HepG2 (cell line): ENCODE data around the gene RBCK1. TPM values are rescaled to one million over a fixed set of nuclear protein-coding genes. Genes with fewer than 3 reads are reported as not detected.

Source experiments
- ATAC-seq: fragments of 200-7000 bp; cut with Tn5 transposase; 3 replicates; pipeline ENCODE4 v1.9.1; 2020; ENCODE audit warnings: mild to moderate bottlenecking, moderate library complexity
- BruUV-seq: library from RNA; stranded (reverse); fragments of 400-500 nt; replicated peaks from 2 replicates; lab custom pipeline; 2021; lab: Mats Ljungman, UMichigan
- CTCF ChIA-PET: fragments of 300-600 bp; formaldehyde crosslinking; extraction: SDS; loops from one replicate; lab custom pipeline; 2021; ENCODE audit warnings: low total read pairs, inconsistent platforms, low intra/inter-chr PET ratio; lab: Yijun Ruan, JAX
- POLR2A ChIA-PET: fragments of 350-600 bp; sonication (Branson Sonifier 250); formaldehyde crosslinking; loops from one replicate; lab custom pipeline; 2020; ENCODE audit warnings: antibody characterized with exemption, inconsistent platforms; lab: Yijun Ruan, JAX
- DNase-seq: peaks from one replicate; pipeline ENCODE4 v3.0.0-alpha.2; 2015; ENCODE audit warnings: low spot score
- FAIRE-seq: peaks from 3 replicates; lab custom pipeline; 2011; peaks lifted over from hg19 to GRCh38; lab: Jason Lieb, UNC
- H2AFZ ChIP-seq: one replicate; pipeline ENCODE4 v1.6.1; 2011; ENCODE audit warnings: low read length, inconsistent platforms
- H3K27ac ChIP-seq: fragments of 300-600 bp; 3 replicates; pipeline ENCODE4 v1.8.0; 2011; ENCODE audit warnings: mixed run types, mild to moderate bottlenecking, mixed read lengths, low read length, inconsistent platforms; ENCODE audit not compliant: insufficient read depth; ENCODE audit errors: extremely low read length
- H3K27me3 ChIP-seq, 2 experiments: fragments of 200-600 bp in 1 of 2; 2 replicates in 1 of 2; 3 replicates in 1 of 2; pipeline versions ENCODE4 v1.6.0 to v1.8.0; 2011; ENCODE audit warnings: low read length in 2 of 2, mild to moderate bottlenecking in 2 of 2, moderate library complexity in 2 of 2, inconsistent platforms in 1 of 2; ENCODE audit not compliant: insufficient read depth in 2 of 2, control insufficient read depth in 1 of 2
- H3K36me3 ChIP-seq, 2 experiments: fragments of 200-600 bp in 1 of 2; replicated peaks in 1 of 2; 2 replicates in 1 of 2; 3 replicates in 1 of 2; pipeline versions ENCODE4 v1.5.1 to v1.8.0; 2011; ENCODE audit warnings: low read length in 2 of 2, inconsistent platforms in 1 of 2; ENCODE audit not compliant: insufficient read depth in 2 of 2, control insufficient read depth in 1 of 2
- H3K4me1 ChIP-seq: 2 replicates; pipeline ENCODE4 v1.5.1; 2012; ENCODE audit warnings: low read length, inconsistent platforms; ENCODE audit not compliant: insufficient read depth
- H3K4me2 ChIP-seq: 2 replicates; pipeline ENCODE4 v1.6.0; 2011; ENCODE audit warnings: low read depth, low read length, inconsistent platforms
- H3K4me3 ChIP-seq, 3 experiments: fragments of 200-600 bp in 1 of 3; sonication (generic), shearing (Covaris generic) in 1 of 3; replicated peaks in 1 of 3; 2 replicates each; pipeline ENCODE4 v1.5.1; 2011 to 2016; ENCODE audit warnings: low read length in 3 of 3, inconsistent platforms in 2 of 3, low read depth in 2 of 3, mild to moderate bottlenecking in 2 of 3, control low read depth in 1 of 3, mixed read lengths in 1 of 3; ENCODE audit not compliant: insufficient read depth in 1 of 3
- H3K79me2 ChIP-seq: one replicate; pipeline ENCODE4 v1.6.1; 2011; ENCODE audit warnings: low read length, inconsistent platforms; ENCODE audit not compliant: insufficient read depth
- H3K9ac ChIP-seq: 2 replicates; pipeline ENCODE4 v1.6.0; 2011; ENCODE audit warnings: mild to moderate bottlenecking, low read depth, low read length, inconsistent platforms; ENCODE audit not compliant: insufficient read depth
- H3K9me3 ChIP-seq: 2 replicates; pipeline ENCODE4 v1.5.1; 2012; ENCODE audit warnings: mild to moderate bottlenecking, low read length
- H4K20me1 ChIP-seq: 2 replicates; pipeline ENCODE4 v1.6.0; 2011; ENCODE audit warnings: inconsistent platforms, mild to moderate bottlenecking, low read length, moderate library complexity; ENCODE audit not compliant: insufficient read depth
- ARID5B ChIP-seq: IDR thresholded peaks from 2 replicates; pipeline ENCODE4 v1.4.0; 2020; ENCODE audit warnings: mild to moderate bottlenecking, missing genetic modification reagents
- MED13 ChIP-seq: sonication (generic); formaldehyde crosslinking; IDR thresholded peaks from 2 replicates; pipeline ENCODE4 v1.5.0; 2020; ENCODE audit warnings: missing genetic modification reagents
- NKX3-1 ChIP-seq: sonication (generic); formaldehyde crosslinking; IDR thresholded peaks from 2 replicates; pipeline ENCODE4 v1.5.0; 2020; ENCODE audit warnings: missing genetic modification reagents
- SMAD3 ChIP-seq: sonication (generic); formaldehyde crosslinking; IDR thresholded peaks from 2 replicates; pipeline ENCODE4 v1.4.0; 2020; ENCODE audit warnings: missing genetic modification reagents
- ZKSCAN1 ChIP-seq: fragments of 150-350 bp; IDR thresholded peaks from 2 replicates; pipeline ENCODE4 v1.6.1; 2014; ENCODE audit warnings: low read length
- ZMAT5 ChIP-seq: sonication (generic); formaldehyde crosslinking; IDR thresholded peaks from 2 replicates; pipeline ENCODE4 v1.5.0; 2020; ENCODE audit warnings: mild to moderate bottlenecking, low read depth, missing genetic modification reagents, borderline replicate concordance
- ZMYM4 ChIP-seq: sonication (generic); formaldehyde crosslinking; IDR thresholded peaks from 2 replicates; pipeline ENCODE4 v1.8.1; 2023; ENCODE audit warnings: mild to moderate bottlenecking, missing genetic modification reagents
- ZNF253 ChIP-seq: sonication (generic); formaldehyde crosslinking; IDR thresholded peaks from 2 replicates; pipeline ENCODE4 v1.8.0; 2022; ENCODE audit warnings: mild to moderate bottlenecking, missing genetic modification reagents, borderline replicate concordance
- ZNF343 ChIP-seq: sonication (generic); formaldehyde crosslinking; IDR thresholded peaks from 2 replicates; pipeline ENCODE4 v1.4.0; 2020; ENCODE audit warnings: mild to moderate bottlenecking, missing genetic modification reagents
- ZNF839 ChIP-seq: sonication (generic); formaldehyde crosslinking; IDR thresholded peaks from 2 replicates; pipeline ENCODE4 v1.4.0; 2020; ENCODE audit warnings: missing genetic modification reagents, mild to moderate bottlenecking, borderline replicate concordance
- WGBS: methylation state at CpG from one replicate; pipeline ENCODE4 v1.1.6; 2017; ENCODE audit warnings: low lambda C conversion rate; 5-methylcytosine and 5-hydroxymethylcytosine counted together
- in situ Hi-C: cut with HindIII; loops from 2 replicates; pipeline ENCODE4 v1.10.0; 2017; ENCODE audit warnings: low pct_unique_long_range_greater_than_20kb; ENCODE audit not compliant: extremely low pct_ligation_motif_present
- intact Hi-C: fragments of 100-400 bp; cut with micrococcal nuclease; formaldehyde crosslinking; loops from one replicate; pipeline ENCODE4 v1.10.0; 2022; ENCODE audit not compliant: unreplicated experiment
- polyA plus RNA-seq, 8 experiments: library from polyadenylated mRNA; depleted of rRNA in 3 of 8; stranded (reverse) in 7 of 8; unstranded in 1 of 8; fragments of >200 nt; fragmentation: Illumina TruSeq in 4 of 8; extraction: Trizol in 4 of 8; gene quantifications; 2 replicates each; pipeline versions ENCODE4 v1.2.1 to v1.2.3, GENCODE V29; 2011 to 2016; ENCODE audit warnings: low read depth in 4 of 8, missing spikeins in 1 of 8, mixed read lengths in 1 of 8; ENCODE audit not compliant: insufficient read depth in 1 of 8
- total RNA-seq, 5 experiments: library from RNA; depleted of rRNA; stranded (reverse); fragments of >200 nt; fragmentation: Illumina TruSeq; extraction: Trizol; gene quantifications; 2 replicates each; pipeline ENCODE4 v1.2.3, GENCODE V29; 2016; ENCODE audit warnings: low read depth in 1 of 5
- TF ChIP-seq, protein P1 (sequence below): sonication (generic); formaldehyde crosslinking; IDR thresholded peaks from 2 replicates; pipeline ENCODE4; 2020; ENCODE audit warnings: missing genetic modification reagents, mild to moderate bottlenecking, borderline replicate concordance
- TF ChIP-seq, protein P2 (sequence below): IDR thresholded peaks from 2 replicates; pipeline ENCODE4 v1.6.1; 2016; ENCODE audit warnings: mild to moderate bottlenecking, missing biosample characterization, missing genetic modification reagents
- TF ChIP-seq, protein P3 (sequence below): sonication (generic); formaldehyde crosslinking; IDR thresholded peaks from 2 replicates; pipeline ENCODE4 v1.5.0; 2020; ENCODE audit warnings: missing genetic modification reagents

Gene RBCK1
- total and polyA plus RNA-seq, 2 of the 13 experiments (the other 11 are each of a cell fraction or from before 2014, with no cell fraction given): 149 to 215 TPM

DNA sequence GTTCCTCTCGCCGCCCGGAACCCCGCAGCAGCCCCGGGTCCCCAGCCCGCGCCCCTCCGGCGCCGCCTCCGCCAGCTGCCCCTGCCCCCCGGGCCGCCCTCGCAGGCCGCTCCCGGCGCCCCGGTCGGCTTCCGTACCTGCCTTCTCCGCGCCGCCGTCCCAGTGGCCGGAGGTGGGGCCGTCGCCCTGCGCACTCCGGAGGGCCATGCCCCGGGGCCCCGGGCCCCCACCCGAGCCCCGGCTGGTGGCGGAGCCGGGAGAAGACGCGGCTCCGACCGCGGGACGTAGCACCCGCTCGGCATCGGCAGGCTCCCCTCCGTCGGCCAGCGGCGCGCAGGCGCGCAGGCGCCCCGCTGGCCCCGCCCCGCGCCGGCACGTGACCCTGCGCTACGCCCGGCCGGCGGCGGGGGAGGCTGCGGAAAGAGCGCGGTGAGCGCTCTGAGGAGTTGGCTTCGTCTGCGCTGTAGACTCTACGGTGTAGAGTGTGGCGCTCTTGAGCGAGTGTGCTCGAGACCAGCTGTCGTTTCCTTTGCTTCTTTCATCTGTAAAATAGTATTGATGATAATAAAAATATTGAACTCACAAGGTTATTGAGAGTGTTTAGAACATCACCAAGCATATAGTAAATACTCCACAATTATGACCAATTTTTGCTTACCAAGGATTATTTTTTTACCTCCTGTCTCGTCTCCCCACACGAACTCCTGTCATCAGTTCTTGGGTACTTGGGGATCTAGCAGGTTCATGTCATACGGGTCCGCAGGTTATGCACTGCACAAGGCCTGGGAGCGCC lies 54.3 kb downstream of the RBCK1 start, which contains the start of gene TBC1D20:
Gene TBC1D20 (minus strand): TSS at position 335 of the 793 bp plus-strand sequence. CDS start 128 bp downstream, at position 207.
- peak within 1 kb of the TSS; percentile 73 for H2AFZ ChIP-seq
- peaks cover 7% of the 10 kb centered on the region for H3K9me3 ChIP-seq
- no TSS peak for BruUV-seq
- in situ Hi-C loops (no loop called here), intact Hi-C loops (loop anchor here (1.0 kb wide), 1 partner anchor 17 kb away; no protein-coding TSS in a partner anchor)
- H3K9ac ChIP-seq: peak within 1 kb of the TSS; percentile 86
- H4K20me1 ChIP-seq: peaks cover 33% of the 10 kb centered on the region
- peak; percentile 95 for ATAC-seq
- H3K36me3 ChIP-seq: no peaks in the 10 kb centered on the region
- DNase-seq: peak; percentile 87
- ChIA-PET CTCF (interaction anchor here (1.1 kb wide), 1 partner anchor 17 kb away, joined by 5 read pairs; no protein-coding TSS in a partner anchor), POLR2A (interaction anchor here (0.6 to 3.0 kb wide), 14 partner anchors 10 to 115 kb away, joined by 3 to 13 read pairs (median 4); partner anchors contain the start of gene TRIB3)
- H3K4me1 ChIP-seq: peaks cover 41% of the 10 kb centered on the region
- peak within 1 kb of the TSS; percentile 92 for H3K4me2 ChIP-seq
- peak; percentile 62 for FAIRE-seq
- H3K4me3 ChIP-seq: peak within 1 kb of the TSS; percentile 81 to 96 (median 91)
- H3K27me3 ChIP-seq: no peaks in the 10 kb centered on the region; a peak in 2 of 5 replicates
- H3K27ac ChIP-seq: peak within 1 kb of the TSS; percentile 75
- peaks cover 48% of the 10 kb centered on the region for H3K79me2 ChIP-seq
- 6% methylated on average over 37 of the region's 80 CpGs for WGBS
- TF ChIP-seq, protein P1, sequence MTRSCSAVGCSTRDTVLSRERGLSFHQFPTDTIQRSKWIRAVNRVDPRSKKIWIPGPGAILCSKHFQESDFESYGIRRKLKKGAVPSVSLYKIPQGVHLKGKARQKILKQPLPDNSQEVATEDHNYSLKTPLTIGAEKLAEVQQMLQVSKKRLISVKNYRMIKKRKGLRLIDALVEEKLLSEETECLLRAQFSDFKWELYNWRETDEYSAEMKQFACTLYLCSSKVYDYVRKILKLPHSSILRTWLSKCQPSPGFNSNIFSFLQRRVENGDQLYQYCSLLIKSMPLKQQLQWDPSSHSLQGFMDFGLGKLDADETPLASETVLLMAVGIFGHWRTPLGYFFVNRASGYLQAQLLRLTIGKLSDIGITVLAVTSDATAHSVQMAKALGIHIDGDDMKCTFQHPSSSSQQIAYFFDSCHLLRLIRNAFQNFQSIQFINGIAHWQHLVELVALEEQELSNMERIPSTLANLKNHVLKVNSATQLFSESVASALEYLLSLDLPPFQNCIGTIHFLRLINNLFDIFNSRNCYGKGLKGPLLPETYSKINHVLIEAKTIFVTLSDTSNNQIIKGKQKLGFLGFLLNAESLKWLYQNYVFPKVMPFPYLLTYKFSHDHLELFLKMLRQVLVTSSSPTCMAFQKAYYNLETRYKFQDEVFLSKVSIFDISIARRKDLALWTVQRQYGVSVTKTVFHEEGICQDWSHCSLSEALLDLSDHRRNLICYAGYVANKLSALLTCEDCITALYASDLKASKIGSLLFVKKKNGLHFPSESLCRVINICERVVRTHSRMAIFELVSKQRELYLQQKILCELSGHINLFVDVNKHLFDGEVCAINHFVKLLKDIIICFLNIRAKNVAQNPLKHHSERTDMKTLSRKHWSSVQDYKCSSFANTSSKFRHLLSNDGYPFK (CRISPR knock-in tag): no peak
- no peak for TF ChIP-seq ZMAT5
- no peak for TF ChIP-seq ZKSCAN1
- TF ChIP-seq ZNF839 (CRISPR knock-in tag): no peak
- TF ChIP-seq, protein P2, sequence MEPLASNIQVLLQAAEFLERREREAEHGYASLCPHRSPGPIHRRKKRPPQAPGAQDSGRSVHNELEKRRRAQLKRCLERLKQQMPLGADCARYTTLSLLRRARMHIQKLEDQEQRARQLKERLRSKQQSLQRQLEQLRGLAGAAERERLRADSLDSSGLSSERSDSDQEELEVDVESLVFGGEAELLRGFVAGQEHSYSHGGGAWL (CRISPR knock-in tag): 0 out of 2 replicates have a peak, but pooled peaks have one; percentile 13
- no peak for TF ChIP-seq NKX3-1
- no peak for TF ChIP-seq ZNF253
- TF ChIP-seq ZNF343 (CRISPR knock-in tag): no peak
- peak; percentile 18; the same call in 1 of the 2 replicates for TF ChIP-seq ARID5B (CRISPR knock-in tag)
- TF ChIP-seq ZMYM4: peak; percentile 59; the same call in 1 of the 2 replicates
- TF ChIP-seq, protein P3, sequence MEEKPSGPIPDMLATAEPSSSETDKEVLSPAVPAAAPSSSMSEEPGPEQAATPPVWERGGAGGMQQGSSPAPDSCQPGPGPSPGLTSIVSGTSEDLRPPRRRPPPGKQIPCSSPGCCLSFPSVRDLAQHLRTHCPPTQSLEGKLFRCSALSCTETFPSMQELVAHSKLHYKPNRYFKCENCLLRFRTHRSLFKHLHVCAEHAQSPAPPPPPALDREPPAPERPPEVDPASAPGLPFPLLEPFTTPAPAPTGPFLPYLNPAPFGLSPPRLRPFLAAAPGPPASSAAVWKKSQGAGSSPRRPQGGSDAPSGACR (CRISPR knock-in tag): no peak
- TF ChIP-seq MED13: no peak
- TF ChIP-seq SMAD3 (CRISPR knock-in tag): peak; percentile 82
